HG03575 (cell line): ENCODE results near the gene ATP2B3.
"Not testable (repeated sequence)": the region's sequence is repeated elsewhere in the genome, so short reads cannot be mapped to it uniquely, and the experiment has no call there.

Experiments used
- ATAC-seq: cut with Tn5 transposase; IDR thresholded peaks from one replicate; pipeline ENCODE4 v1.9.1; 2021; ENCODE audit not compliant: unreplicated experiment, insufficient number of reproducible peaks, low FRiP score; ENCODE audit errors: extremely low read depth

ATP2B3 gene

GRCh38 chrX:153601511-153602110 is 84.2 kb downstream of the ATP2B3 start:
- ATAC-seq: no peak

GRCh38 chrX:153602601-153603000 is 85.2 kb downstream of the ATP2B3 start:
- no peak for ATAC-seq

GRCh38 chrX:153603131-153603656 is 85.8 kb downstream of the ATP2B3 start:
- ATAC-seq: no peak

- not testable (repeated sequence) for ATAC-seq
These were observed 87.4 kb downstream of the ATP2B3 start for GRCh38 chrX:153604666-153605380.

- ATAC-seq: no peak
These were observed 89.1 kb downstream of the ATP2B3 start for GRCh38 chrX:153606503-153606902.

- no peak for ATAC-seq
These were observed 90.9 kb downstream of the ATP2B3 start for GRCh38 chrX:153608376-153608775.

DNA sequence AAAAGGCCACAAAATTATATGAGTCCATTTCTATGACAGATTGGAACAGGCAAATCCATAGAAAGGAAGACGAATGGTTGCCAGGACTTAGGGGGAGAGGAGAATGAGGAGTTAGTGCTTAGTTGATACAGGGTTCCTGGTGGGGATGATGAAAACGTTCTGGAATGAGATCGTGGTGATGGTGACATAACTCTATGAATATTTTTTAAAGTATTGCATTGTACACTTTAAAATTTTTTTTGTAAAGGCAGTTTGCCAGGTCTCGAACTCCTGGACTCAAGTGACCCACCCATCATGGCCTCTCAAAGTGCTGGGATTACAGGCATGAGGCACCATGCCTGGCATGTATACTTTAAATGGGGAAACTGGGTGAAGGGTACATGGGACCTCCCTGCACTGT is 91.4 kb downstream of the ATP2B3 start:
- no peak for ATAC-seq

GRCh38 chrX:153609917-153610835 is 92.7 kb downstream of the ATP2B3 start:
- no peak for ATAC-seq

DNA sequence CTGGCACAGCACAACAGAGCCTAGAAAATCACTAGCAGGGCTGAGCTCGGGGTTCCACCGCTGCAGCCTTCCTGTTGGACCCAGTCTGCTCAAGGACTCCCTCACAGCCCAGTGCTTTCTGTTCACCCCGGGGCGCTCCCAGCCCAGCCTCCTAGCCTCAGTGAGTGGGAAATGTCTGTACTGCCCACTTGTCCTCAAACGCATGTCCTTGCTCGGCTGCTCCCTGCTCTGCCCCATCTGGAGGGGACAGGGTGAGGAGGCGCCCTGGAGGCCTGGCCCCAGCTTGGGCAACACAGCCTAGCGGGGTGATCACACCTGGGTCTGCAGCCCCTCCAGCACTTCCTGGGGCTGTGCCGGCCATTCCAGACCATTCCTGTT is 93.4 kb downstream of the ATP2B3 start:
- no peak for ATAC-seq

- ATAC-seq: no peak
These were observed 94.1 kb downstream of the ATP2B3 start for GRCh38 chrX:153611298-153612095.

DNA sequence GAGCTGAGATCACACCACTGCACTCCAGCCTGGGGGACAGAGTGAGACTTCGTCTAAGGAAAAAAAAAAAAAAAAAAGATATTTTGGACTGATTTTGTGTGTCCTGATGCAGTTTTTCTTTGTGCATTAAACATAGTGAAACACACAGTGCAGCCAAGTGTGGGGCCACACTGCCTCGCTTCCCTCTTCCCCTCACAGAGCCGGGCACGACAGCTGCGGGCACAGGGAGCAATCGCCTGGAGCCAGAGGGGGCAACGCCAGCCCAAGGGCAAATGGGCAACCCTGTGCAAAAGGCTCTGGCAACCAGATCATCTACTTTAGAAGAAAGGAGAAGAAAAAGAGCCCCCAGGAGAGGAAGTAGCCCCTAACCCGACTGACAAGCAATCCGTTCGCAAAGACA is 95.0 kb downstream of the ATP2B3 start:
- no peak for ATAC-seq

GRCh38 chrX:153614818-153615217 is 97.4 kb downstream of the ATP2B3 start:
- ATAC-seq: no peak

DNA sequence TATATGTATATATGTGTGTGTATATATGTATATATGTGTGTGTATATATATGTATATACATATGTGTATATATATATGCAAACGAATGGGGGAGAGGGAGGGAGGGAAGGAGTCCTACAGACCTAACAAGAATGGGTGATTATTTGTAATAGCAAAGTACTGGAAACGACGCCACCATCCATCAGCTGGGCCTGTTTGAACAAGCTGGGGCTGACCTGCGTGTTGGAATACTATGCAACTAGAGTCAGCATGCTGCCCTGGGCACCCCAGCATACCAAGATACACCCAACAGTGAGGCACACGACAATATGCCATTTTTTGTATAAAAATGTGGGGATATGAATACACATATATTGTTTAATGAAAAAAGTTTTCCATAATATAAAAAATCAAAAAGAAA is 103.1 kb downstream of the ATP2B3 start:
- no peak for ATAC-seq

DNA sequence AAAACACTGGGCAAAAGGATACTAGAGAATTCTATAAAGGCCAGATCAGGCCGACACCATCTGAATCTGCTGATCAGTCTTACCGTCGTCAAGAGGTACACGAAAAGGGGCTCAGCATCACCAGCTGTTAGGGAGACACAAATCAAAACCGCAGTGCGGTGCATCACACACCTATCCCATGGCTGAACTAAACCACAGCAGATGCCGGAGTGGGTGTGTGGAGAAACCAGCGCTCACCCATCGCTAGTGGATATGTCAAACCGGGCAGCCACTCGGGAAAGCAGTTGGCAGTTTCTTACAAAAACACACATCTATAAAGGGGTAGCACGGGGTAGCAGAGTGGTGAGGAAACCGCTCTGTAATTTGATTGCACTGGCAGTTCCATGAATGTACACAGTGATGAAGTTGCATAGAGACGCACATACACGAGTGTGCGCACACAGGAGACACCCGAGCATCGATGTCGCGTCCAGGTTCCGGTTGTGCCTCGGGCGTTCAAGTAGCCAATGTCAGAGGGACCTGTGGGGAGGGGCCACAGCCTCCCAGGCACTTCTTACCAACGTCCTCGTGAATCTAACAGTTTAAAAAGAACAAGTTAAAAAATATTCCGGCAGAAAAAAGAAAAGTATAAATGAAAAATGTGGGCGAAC is 104.6 kb downstream of the ATP2B3 start:
- no peak for ATAC-seq

DNA sequence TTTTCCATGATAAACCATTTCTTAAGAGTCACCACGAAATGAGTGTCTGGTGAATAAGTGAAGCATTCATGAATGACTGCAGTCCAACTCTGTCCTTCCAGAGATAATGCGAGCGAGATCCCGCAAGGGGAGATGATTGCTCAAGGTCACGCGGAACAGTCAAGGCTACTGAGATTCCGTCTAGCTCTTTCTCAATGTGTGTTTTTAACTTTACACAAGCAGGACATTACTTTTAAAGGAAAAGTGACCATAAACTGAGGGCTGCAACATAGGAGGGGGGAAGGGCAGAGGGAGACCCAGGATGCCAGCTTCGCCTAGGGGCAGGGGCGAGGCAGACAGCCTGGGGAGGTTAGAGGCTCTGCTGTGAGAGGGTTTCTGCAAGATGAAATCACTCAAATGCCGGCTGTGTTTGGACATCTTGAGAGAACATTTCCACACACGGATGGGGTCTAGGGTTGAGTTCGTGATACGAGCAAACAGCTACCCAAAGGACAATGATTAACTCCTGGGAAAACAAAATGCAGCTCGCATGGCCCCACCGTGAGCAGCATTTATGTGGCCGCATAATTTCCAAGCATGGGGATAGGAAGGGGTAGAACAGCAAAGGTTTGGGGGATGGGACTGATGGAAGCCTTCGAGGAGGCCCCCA is 105.3 kb downstream of the ATP2B3 start:
- ATAC-seq: no peak

DNA sequence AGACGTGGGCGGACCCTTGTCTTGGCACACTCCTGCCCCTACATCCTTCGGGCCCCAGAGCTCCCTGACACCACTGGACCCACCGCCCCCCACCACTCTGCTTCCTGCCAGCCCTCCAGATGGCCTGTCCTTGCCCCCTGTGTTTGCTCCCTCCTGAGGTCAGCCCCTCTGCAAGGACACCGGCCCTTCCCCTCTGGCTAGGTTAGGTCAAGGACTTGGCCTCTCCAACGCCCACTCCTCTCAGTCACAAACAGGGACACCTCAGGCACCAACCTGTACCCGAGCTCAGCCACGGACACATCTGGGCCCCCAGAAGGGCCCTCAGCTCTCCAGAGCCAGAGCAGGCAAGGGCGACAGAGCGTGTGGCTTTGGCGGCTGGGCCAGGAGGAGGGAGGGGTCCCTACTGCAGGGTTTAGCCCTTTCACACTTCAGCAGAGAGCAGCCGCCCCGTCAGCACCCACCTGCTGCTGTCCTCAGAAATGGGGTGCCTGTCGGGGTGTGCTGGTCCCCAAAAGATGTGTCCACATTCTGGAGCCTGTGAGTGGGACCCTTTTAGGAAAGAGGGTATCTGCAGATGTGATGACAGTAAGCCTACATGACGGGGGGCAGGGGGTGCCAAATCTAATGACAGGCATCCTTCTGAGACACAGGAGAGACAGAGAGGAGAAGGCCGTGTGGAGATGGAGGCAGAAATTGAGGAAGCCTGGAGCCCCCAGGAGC is 106.0 kb downstream of the ATP2B3 start:
- ATAC-seq: no peak
